22Rv1 (cell line): Measurements from ENCODE around the gene TENM4.

ENCODE experiments used
- H3K27ac ChIP-seq: fragments of 450-650 bp; 2 replicates; pipeline ENCODE4 v1.5.1; 2017
- CTCF ChIP-seq: fragments of 450-650 bp; IDR thresholded peaks from 2 replicates; pipeline ENCODE4 v1.5.1; 2017; ENCODE audit warnings: mild to moderate bottlenecking
- ZFX ChIP-seq: fragments of 450-650 bp; IDR thresholded peaks from 2 replicates; pipeline ENCODE4 v1.6.1; 2017; ENCODE audit warnings: antibody characterized with exemption, borderline replicate concordance

The TENM4 gene

GRCh38 chr11:79046366-79046765 is 394.5 kb downstream of the TENM4 start:
- TF ChIP-seq ZFX (no peak), CTCF (no peak)

GRCh38 chr11:79045800-79046304 is 395.0 kb downstream of the TENM4 start:
- TF ChIP-seq CTCF: no peak
- no peak for TF ChIP-seq ZFX
- no peak overlapping the region for H3K27ac ChIP-seq

More at GRCh38 chr11:79046366-79046765, 394.5 kb downstream of the TENM4 start:
- no peak overlapping the region for H3K27ac ChIP-seq

GRCh38 chr11:79045018-79045799 is 395.6 kb downstream of the TENM4 start:
- H3K27ac ChIP-seq: no peak overlapping the region
- TF ChIP-seq CTCF: no peak
- TF ChIP-seq ZFX: no peak

- no peak for TF ChIP-seq CTCF
- no peak for TF ChIP-seq ZFX
- no peak overlapping the region for H3K27ac ChIP-seq
Measured at GRCh38 chr11:79044201-79044600, 396.6 kb downstream of the TENM4 start.

GRCh38 chr11:79043726-79044125 is 397.1 kb downstream of the TENM4 start:
- no peak overlapping the region for H3K27ac ChIP-seq
- TF ChIP-seq CTCF (no peak), ZFX (no peak)

GRCh38 chr11:79042824-79043223 is 398.0 kb downstream of the TENM4 start:
- no peak for TF ChIP-seq CTCF
- no peak for TF ChIP-seq ZFX
- no peak overlapping the region for H3K27ac ChIP-seq

GRCh38 chr11:79040348-79040747 is 400.5 kb downstream of the TENM4 start:
- no peak overlapping the region for H3K27ac ChIP-seq
- TF ChIP-seq ZFX (no peak), CTCF (no peak)
